Measurements from ENCODE around the gene CAB39L.
"Not testable (repeated sequence)": the region's sequence is repeated elsewhere in the genome, so short reads cannot be mapped to it uniquely, and the experiment has no call there.

The CAB39L gene

DNA sequence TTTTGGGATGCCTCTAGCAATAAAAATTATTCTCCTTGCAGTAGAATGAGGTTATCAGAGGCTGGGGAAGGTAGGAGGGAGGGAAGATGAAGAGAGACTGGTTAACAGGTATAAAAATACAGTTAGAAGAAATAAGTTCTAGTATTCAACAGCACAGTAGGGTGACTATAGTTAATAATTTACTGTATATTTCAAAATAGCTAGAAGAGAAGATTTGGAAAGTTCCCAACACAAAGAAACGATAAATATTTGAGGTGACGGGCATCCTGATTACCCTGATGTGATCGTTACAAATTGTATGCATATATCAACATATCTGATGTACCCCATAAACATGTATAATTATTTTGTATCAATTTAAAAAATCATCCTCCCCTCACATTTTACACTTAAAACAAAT, 102.3 kb downstream of the CAB39L start:
- no peak overlapping the region for H3K4me3 ChIP-seq (ENCODE audit: low read length in 2 of 2)
- H3K4me1 ChIP-seq (ENCODE audit: control insufficient read depth in 2 of 2, insufficient read depth in 2 of 2, low read length in 2 of 2), result no peaks in the 10 kb centered on the region
- H3K27me3 ChIP-seq (ENCODE audit: control insufficient read depth in 2 of 2, insufficient read depth in 2 of 2, low read length in 2 of 2), result no peaks in the 10 kb centered on the region
- H3K9me3 ChIP-seq (ENCODE audit: control insufficient read depth in 2 of 2, low read length in 2 of 2), result no peaks in the 10 kb centered on the region
- no peak overlapping the region for H3K9ac ChIP-seq (ENCODE audit: low read depth in 1 of 2, low read length in 2 of 2)
- H3K27ac ChIP-seq (ENCODE audit: low read depth in 2 of 2, low read length in 2 of 2), result no peak overlapping the region
- no peaks in the 10 kb centered on the region for H3K36me3 ChIP-seq (ENCODE audit: control insufficient read depth in 2 of 2, insufficient read depth in 2 of 2, low read length in 2 of 2)

DNA sequence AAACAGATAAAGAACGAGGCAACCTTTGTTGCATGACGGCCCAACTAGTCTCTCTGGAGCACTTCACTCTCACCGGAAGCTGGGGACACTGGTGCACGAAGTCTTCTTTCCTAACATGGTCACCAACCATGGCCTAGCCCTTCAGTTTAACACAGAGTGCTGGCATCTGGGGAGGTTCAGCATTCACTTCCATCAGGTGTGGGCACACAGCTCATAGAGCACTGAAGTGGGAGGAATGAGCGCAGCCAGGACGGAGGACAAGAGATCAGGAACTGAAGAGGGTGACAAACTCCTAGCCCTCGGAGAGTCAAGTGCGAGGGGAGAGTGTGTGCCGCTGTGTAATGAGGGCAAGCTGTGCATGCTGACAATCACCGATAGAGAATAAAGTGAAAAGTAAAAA, 103.7 kb downstream of the CAB39L start:
- no peak overlapping the region for H3K27ac ChIP-seq (ENCODE audit: low read depth in 2 of 2, low read length in 2 of 2)
- H3K36me3 ChIP-seq (ENCODE audit: control insufficient read depth in 2 of 2, insufficient read depth in 2 of 2, low read length in 2 of 2), result no peaks in the 10 kb centered on the region
- H3K4me3 ChIP-seq (ENCODE audit: low read length in 2 of 2), result no peak overlapping the region
- no peaks in the 10 kb centered on the region for H3K9me3 ChIP-seq (ENCODE audit: control insufficient read depth in 2 of 2, low read length in 2 of 2)
- H3K4me1 ChIP-seq (ENCODE audit: control insufficient read depth in 2 of 2, insufficient read depth in 2 of 2, low read length in 2 of 2), result no peaks in the 10 kb centered on the region
- H3K27me3 ChIP-seq (ENCODE audit: control insufficient read depth in 2 of 2, insufficient read depth in 2 of 2, low read length in 2 of 2), result no peaks in the 10 kb centered on the region
- no peak overlapping the region for H3K9ac ChIP-seq (ENCODE audit: low read depth in 1 of 2, low read length in 2 of 2)

DNA sequence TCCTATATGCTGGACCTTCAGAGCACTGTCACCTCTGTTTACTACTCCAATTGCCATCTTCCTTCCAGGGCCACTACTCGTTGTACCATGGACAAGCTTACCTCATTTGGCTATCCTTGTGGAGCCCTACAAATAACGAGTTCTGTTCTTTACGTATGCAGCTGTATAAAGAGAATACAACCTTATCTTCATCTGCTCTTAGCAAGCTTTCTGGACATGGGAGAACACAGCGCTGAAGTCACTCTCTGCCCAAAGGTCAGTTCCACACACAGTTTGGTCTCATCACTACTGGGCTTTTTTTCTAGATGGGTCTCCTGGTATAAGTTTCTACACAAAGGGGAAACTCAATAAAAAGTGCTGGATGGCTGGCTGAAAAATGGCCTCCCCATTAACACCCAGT, 107.2 kb downstream of the CAB39L start:
- H3K9me3 ChIP-seq (ENCODE audit: control insufficient read depth in 2 of 2, low read length in 2 of 2), result no peaks in the 10 kb centered on the region
- H3K36me3 ChIP-seq (ENCODE audit: control insufficient read depth in 2 of 2, insufficient read depth in 2 of 2, low read length in 2 of 2), result no peaks in the 10 kb centered on the region
- no peaks in the 10 kb centered on the region for H3K4me1 ChIP-seq (ENCODE audit: control insufficient read depth in 2 of 2, insufficient read depth in 2 of 2, low read length in 2 of 2)
- no peak overlapping the region for H3K4me3 ChIP-seq (ENCODE audit: low read length in 2 of 2)
- H3K9ac ChIP-seq (ENCODE audit: low read depth in 1 of 2, low read length in 2 of 2), result no peak overlapping the region
- no peak overlapping the region for H3K27ac ChIP-seq (ENCODE audit: low read depth in 2 of 2, low read length in 2 of 2)
- H3K27me3 ChIP-seq (ENCODE audit: control insufficient read depth in 2 of 2, insufficient read depth in 2 of 2, low read length in 2 of 2), result no peaks in the 10 kb centered on the region

DNA sequence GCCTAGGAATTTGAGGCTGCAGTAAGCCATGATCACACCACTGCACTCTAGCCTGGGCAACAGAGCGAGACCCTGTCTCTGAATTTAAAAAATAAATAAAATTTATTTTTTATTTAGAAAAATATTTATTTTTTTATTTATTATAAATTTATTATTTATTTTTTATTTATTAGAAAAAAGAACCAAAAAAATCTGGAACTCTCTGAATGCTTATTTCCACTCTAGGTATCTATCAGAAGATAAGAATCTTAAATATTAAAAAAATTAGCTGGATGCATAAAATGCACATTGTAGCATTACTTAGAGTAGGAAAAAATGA, 113.4 kb downstream of the CAB39L start:
- Histone ChIP-seq H3K9me3 (ENCODE audit: control insufficient read depth in 2 of 2, low read length in 2 of 2) (no peaks in the 10 kb centered on the region), H3K27ac (ENCODE audit: low read depth in 2 of 2, low read length in 2 of 2) (no peak overlapping the region), H3K4me3 (ENCODE audit: low read length in 2 of 2) (no peak overlapping the region), H3K27me3 (ENCODE audit: control insufficient read depth in 2 of 2, insufficient read depth in 2 of 2, low read length in 2 of 2) (no peaks in the 10 kb centered on the region), H3K36me3 (ENCODE audit: control insufficient read depth in 2 of 2, insufficient read depth in 2 of 2, low read length in 2 of 2) (peaks cover 0 to 4% of the 10 kb centered on the region in 2 donors), H3K4me1 (ENCODE audit: control insufficient read depth in 2 of 2, insufficient read depth in 2 of 2, low read length in 2 of 2) (no peaks in the 10 kb centered on the region), H3K9ac (ENCODE audit: low read depth in 1 of 2, low read length in 2 of 2) (no peak overlapping the region)

DNA sequence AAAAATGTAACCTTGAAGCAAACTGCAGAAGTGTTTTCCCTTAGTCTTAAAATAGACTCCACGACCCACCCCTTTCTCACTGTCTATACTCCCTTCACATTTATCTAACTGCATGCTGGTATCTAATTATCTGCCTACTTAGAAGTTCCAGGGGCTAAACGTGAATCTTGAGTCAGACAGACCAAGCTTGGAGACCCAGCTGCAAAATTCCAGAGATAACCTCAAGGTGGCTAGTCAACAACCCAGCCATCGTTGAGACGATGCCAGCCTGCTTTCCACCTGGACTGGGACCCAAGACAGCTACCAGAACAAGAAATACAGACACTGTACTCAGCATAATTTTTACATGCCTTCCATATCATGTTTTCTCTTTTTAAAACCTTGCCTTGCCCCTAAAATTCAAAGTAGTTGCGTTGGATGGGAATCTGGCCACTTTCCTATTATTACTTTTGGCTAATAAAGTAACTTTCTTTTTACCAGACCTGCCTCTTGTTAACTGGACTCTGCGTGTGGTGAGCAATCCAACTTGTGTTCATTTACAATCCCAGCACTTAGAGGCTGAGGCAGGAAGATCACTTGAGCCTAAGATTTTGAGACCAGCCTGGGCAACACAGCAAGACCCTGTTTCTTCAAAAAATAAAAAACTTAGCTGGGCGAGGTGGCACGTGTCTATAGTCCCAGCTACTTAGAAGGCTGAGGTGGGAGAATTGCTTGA, 113.9 kb downstream of the CAB39L start:
- Histone ChIP-seq H3K27me3 (ENCODE audit: control insufficient read depth in 2 of 2, insufficient read depth in 2 of 2, low read length in 2 of 2) (no peaks in the 10 kb centered on the region), H3K4me1 (ENCODE audit: control insufficient read depth in 2 of 2, insufficient read depth in 2 of 2, low read length in 2 of 2) (no peaks in the 10 kb centered on the region), H3K9me3 (ENCODE audit: control insufficient read depth in 2 of 2, low read length in 2 of 2) (no peaks in the 10 kb centered on the region), H3K4me3 (ENCODE audit: low read length in 2 of 2) (no peak overlapping the region), H3K9ac (ENCODE audit: low read depth in 1 of 2, low read length in 2 of 2) (no peak overlapping the region), H3K27ac (ENCODE audit: low read depth in 2 of 2, low read length in 2 of 2) (no peak overlapping the region), H3K36me3 (ENCODE audit: control insufficient read depth in 2 of 2, insufficient read depth in 2 of 2, low read length in 2 of 2) (peaks cover 0 to 4% of the 10 kb centered on the region in 2 donors)

DNA sequence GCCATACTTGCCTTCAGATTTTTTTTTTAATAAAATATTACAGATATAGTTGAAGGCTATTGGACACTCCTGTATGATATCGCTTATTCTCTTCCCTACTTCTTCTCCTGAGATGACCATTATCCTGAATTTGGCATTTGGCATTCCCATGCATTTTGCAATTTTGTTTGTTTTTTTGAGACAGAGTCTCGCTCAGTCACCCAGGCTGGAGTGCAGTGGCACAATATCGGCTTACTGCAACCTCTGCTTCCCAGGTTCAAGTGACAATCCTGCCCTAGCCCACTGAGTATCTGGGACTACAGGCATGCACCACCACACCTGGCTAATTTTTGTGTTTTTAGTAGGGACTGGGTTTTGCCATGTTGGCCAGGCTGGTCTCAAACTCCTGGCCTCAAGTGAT, 116.7 kb downstream of the CAB39L start:
- H3K36me3 ChIP-seq (ENCODE audit: control insufficient read depth in 2 of 2, insufficient read depth in 2 of 2, low read length in 2 of 2); H3K27me3 ChIP-seq (ENCODE audit: control insufficient read depth in 2 of 2, insufficient read depth in 2 of 2, low read length in 2 of 2); H3K27ac ChIP-seq (ENCODE audit: low read depth in 2 of 2, low read length in 2 of 2); H3K9me3 ChIP-seq (ENCODE audit: control insufficient read depth in 2 of 2, low read length in 2 of 2); H3K4me3 ChIP-seq (ENCODE audit: low read length in 2 of 2); H3K4me1 ChIP-seq (ENCODE audit: control insufficient read depth in 2 of 2, insufficient read depth in 2 of 2, low read length in 2 of 2); H3K9ac ChIP-seq (ENCODE audit: low read depth in 1 of 2, low read length in 2 of 2): not testable (repeated sequence)

DNA sequence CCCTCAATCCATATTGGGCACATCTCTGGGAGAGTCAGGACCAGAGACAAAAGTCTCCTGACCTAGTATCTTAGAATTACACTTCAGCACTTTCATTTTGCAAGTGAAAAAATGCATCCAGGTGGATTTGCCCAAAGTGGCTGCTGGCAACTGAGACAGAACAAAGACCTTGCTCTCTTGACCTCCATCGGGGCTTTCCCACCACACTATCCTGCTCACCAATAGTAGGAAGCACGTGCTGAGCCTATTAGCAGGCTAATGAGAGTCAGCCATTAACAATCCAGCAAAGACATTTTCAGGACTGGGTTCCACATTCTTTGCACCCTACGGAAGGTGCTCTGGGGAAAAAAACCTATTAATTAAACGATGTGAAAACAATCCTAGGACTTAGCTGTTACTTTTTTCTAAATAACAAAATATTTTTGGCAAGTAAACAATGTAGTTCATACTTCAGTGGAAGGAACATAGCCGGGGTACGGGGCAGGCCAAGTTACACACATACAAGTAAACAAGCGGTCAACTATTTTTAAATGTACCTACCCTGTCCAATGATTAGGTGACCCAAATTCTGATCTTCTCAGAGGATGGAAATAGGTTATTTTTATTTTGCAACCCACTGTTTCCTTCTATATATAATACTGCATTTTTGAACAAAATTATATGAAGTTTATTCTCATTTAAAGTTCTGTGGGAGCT, 117.5 kb downstream of the CAB39L start:
- H3K9me3 ChIP-seq (ENCODE audit: control insufficient read depth in 2 of 2, low read length in 2 of 2), result no peaks in the 10 kb centered on the region
- no peaks in the 10 kb centered on the region for H3K4me1 ChIP-seq (ENCODE audit: control insufficient read depth in 2 of 2, insufficient read depth in 2 of 2, low read length in 2 of 2)
- peaks cover 0 to 4% of the 10 kb centered on the region in 2 donors for H3K36me3 ChIP-seq (ENCODE audit: control insufficient read depth in 2 of 2, insufficient read depth in 2 of 2, low read length in 2 of 2)
- no peak overlapping the region for H3K4me3 ChIP-seq (ENCODE audit: low read length in 2 of 2)
- H3K27me3 ChIP-seq (ENCODE audit: control insufficient read depth in 2 of 2, insufficient read depth in 2 of 2, low read length in 2 of 2), result no peaks in the 10 kb centered on the region
- no peak overlapping the region for H3K9ac ChIP-seq (ENCODE audit: low read depth in 1 of 2, low read length in 2 of 2)
- H3K27ac ChIP-seq (ENCODE audit: low read depth in 2 of 2, low read length in 2 of 2), result no peak overlapping the region

DNA sequence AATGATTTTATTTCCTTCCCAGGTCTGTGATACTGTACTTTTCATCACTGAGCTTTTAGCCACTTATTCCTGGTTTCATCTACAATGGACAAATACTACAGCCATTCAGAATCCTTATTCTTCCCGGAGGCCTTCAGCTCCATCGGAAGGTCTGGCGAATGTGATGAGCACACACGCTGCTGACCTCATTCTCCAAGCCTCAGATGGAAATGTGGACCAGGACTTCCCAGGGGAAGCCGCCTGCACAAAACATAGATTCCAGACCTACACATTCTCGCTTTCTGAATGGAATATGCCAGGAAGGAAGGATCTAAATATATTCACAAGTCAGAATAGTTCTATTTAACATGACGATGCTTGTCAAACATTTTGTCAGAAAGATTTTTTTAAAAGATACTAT, 120.5 kb downstream of the CAB39L start:
- Histone ChIP-seq H3K4me1 (ENCODE audit: control insufficient read depth in 2 of 2, insufficient read depth in 2 of 2, low read length in 2 of 2) (no peaks in the 10 kb centered on the region), H3K4me3 (ENCODE audit: low read length in 2 of 2) (no peak overlapping the region), H3K27me3 (ENCODE audit: control insufficient read depth in 2 of 2, insufficient read depth in 2 of 2, low read length in 2 of 2) (no peaks in the 10 kb centered on the region), H3K9me3 (ENCODE audit: control insufficient read depth in 2 of 2, low read length in 2 of 2) (no peaks in the 10 kb centered on the region), H3K27ac (ENCODE audit: low read depth in 2 of 2, low read length in 2 of 2) (no peak overlapping the region), H3K9ac (ENCODE audit: low read depth in 1 of 2, low read length in 2 of 2) (no peak overlapping the region), H3K36me3 (ENCODE audit: control insufficient read depth in 2 of 2, insufficient read depth in 2 of 2, low read length in 2 of 2) (peaks cover 0 to 4% of the 10 kb centered on the region in 2 donors)

DNA sequence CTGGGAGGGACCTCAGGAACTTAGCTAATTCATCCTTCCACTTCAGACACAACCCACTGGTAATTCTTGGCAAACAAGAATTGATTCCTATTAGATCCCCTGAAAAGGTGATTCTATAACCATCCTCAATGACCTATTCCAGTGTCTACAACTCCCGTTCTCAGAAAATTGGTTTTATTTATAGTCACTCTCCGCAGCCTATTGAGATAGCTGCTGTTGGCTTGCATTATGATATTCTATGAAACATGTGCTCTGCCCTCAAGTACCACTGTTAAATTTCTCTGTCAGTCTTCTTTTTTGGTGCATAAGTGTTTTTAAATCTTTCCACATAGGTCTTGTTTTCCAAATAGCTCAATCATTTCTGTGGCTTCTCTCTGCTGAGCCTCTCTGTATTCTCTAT, 121.2 kb downstream of the CAB39L start:
- Histone ChIP-seq H3K27ac (ENCODE audit: low read depth in 2 of 2, low read length in 2 of 2) (no peak overlapping the region), H3K9ac (ENCODE audit: low read depth in 1 of 2, low read length in 2 of 2) (no peak overlapping the region), H3K4me3 (ENCODE audit: low read length in 2 of 2) (no peak overlapping the region), H3K36me3 (ENCODE audit: control insufficient read depth in 2 of 2, insufficient read depth in 2 of 2, low read length in 2 of 2) (no peaks in the 10 kb centered on the region), H3K4me1 (ENCODE audit: control insufficient read depth in 2 of 2, insufficient read depth in 2 of 2, low read length in 2 of 2) (no peaks in the 10 kb centered on the region), H3K27me3 (ENCODE audit: control insufficient read depth in 2 of 2, insufficient read depth in 2 of 2, low read length in 2 of 2) (no peaks in the 10 kb centered on the region), H3K9me3 (ENCODE audit: control insufficient read depth in 2 of 2, low read length in 2 of 2) (no peaks in the 10 kb centered on the region)

DNA sequence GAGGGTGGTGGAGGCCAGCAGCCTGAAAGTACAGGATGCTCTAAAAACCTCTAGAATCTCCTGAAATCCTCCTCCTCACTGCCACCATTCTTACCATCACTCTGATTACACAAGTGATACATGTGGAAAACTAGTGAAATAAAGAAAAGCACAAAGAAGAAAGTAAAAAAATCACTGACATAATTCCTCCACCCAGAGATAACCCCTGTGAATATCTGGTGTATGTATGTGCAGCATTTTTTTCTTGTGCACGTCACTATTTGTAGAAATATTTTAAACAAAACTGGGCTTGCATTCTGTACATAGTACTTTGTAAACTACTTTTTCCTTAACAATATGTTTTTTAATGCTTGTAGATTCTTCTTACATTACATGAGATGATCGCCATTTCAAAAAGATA, 122.9 kb downstream of the CAB39L start:
- H3K9ac ChIP-seq (ENCODE audit: low read depth in 1 of 2, low read length in 2 of 2), result no peak overlapping the region
- no peaks in the 10 kb centered on the region for H3K36me3 ChIP-seq (ENCODE audit: control insufficient read depth in 2 of 2, insufficient read depth in 2 of 2, low read length in 2 of 2)
- H3K4me3 ChIP-seq (ENCODE audit: low read length in 2 of 2), result no peak overlapping the region
- no peaks in the 10 kb centered on the region for H3K27me3 ChIP-seq (ENCODE audit: control insufficient read depth in 2 of 2, insufficient read depth in 2 of 2, low read length in 2 of 2)
- H3K9me3 ChIP-seq (ENCODE audit: control insufficient read depth in 2 of 2, low read length in 2 of 2), result no peaks in the 10 kb centered on the region
- no peak overlapping the region for H3K27ac ChIP-seq (ENCODE audit: low read depth in 2 of 2, low read length in 2 of 2)
- H3K4me1 ChIP-seq (ENCODE audit: control insufficient read depth in 2 of 2, insufficient read depth in 2 of 2, low read length in 2 of 2), result no peaks in the 10 kb centered on the region

Data from mucosa of rectum (tissue), 2 donors.